ENCODE data around the gene B4GALT7.
"Not testable (repeated sequence)": the region's sequence is repeated elsewhere in the genome, so short reads cannot be mapped to it uniquely, and the experiment has no call there.

The B4GALT7 gene

GRCh38 chr5:177645462-177645861 lies 45.5 kb downstream of the B4GALT7 start:
- H3K36me3 ChIP-seq (replicated peaks); H3K4me3 ChIP-seq; in situ Hi-C loops (cut with MboI; ENCODE audit: low sequenced_read_pairs); DNase-seq (ENCODE audit: low spot score in 2 of 2); H3K27me3 ChIP-seq (ENCODE audit: low read depth); H3K9me3 ChIP-seq; H3K4me1 ChIP-seq: not testable (repeated sequence)

- H3K27me3 ChIP-seq (ENCODE audit: low read depth); H3K4me1 ChIP-seq; in situ Hi-C loops (cut with MboI; ENCODE audit: low sequenced_read_pairs); H3K4me3 ChIP-seq; H3K36me3 ChIP-seq (replicated peaks); DNase-seq (ENCODE audit: low spot score in 2 of 2); H3K9me3 ChIP-seq: not testable (repeated sequence)
These were observed 51.3 kb downstream of the B4GALT7 start for GRCh38 chr5:177651235-177651634.

GRCh38 chr5:177657846-177658245 lies 57.9 kb downstream of the B4GALT7 start:
- DNase-seq (ENCODE audit: low spot score in 2 of 2); H3K27me3 ChIP-seq (ENCODE audit: low read depth); H3K36me3 ChIP-seq (replicated peaks); in situ Hi-C loops (cut with MboI; ENCODE audit: low sequenced_read_pairs); H3K9me3 ChIP-seq; H3K4me1 ChIP-seq; H3K4me3 ChIP-seq: not testable (repeated sequence)

- H3K27me3 ChIP-seq (ENCODE audit: low read depth); DNase-seq (ENCODE audit: low spot score in 2 of 2); H3K9me3 ChIP-seq; H3K36me3 ChIP-seq (replicated peaks); in situ Hi-C loops (cut with MboI; ENCODE audit: low sequenced_read_pairs); H3K4me3 ChIP-seq; H3K4me1 ChIP-seq: not testable (repeated sequence)
These were observed 58.6 kb downstream of the B4GALT7 start for GRCh38 chr5:177658542-177658941.
